ENCODE data around the gene ELL3. TPM values are rescaled to one million over a fixed set of nuclear protein-coding genes. Genes with fewer than 3 reads are reported as not detected.
"Not testable (repeated sequence)": the region's sequence is repeated elsewhere in the genome, so short reads cannot be mapped to it uniquely, and the experiment has no call there.

ELL3 gene
- polyA plus RNA-seq, 4 donors = 27.9 to 85.7 (median 37.3) TPM

GRCh38 chr15:43808435-43808950 is 31.7 kb upstream of the ELL3 start:
- 54 to 67% (median 66%) methylated on average over 5 of the region's 5 CpGs for WGBS, 3 donors
- Histone ChIP-seq H3K4me3 (ENCODE audit: low read depth in 1 of 3, low read length in 3 of 3) (no peak overlapping the region), H3K4me1 (ENCODE audit: control insufficient read depth in 3 of 3, insufficient read depth in 2 of 3, low read depth in 1 of 3, low read length in 2 of 3) (no peaks in the 10 kb centered on the region), H3K27ac (ENCODE audit: low read depth in 1 of 3, low read length in 2 of 3) (no peak overlapping the region), H3K27me3 (ENCODE audit: control insufficient read depth in 3 of 3, insufficient read depth in 3 of 3, low read length in 3 of 3) (no peaks in the 10 kb centered on the region), H3K9me3 (ENCODE audit: control insufficient read depth in 2 of 2, insufficient read depth in 1 of 2, low read depth in 1 of 2, low read length in 1 of 2) (no peaks in the 10 kb centered on the region), H3K36me3 (ENCODE audit: control insufficient read depth in 3 of 3, insufficient read depth in 2 of 3, low read depth in 1 of 3, low read length in 3 of 3) (peaks cover 16 to 67% (median 24%) of the 10 kb centered on the region in 3 donors)
- DNase-seq (no peak), FAIRE-seq (no peak)

- not testable (repeated sequence) for H3K4me3 ChIP-seq (ENCODE audit: low read depth in 1 of 3, low read length in 3 of 3); FAIRE-seq; DNase-seq; H3K27me3 ChIP-seq (ENCODE audit: control insufficient read depth in 3 of 3, insufficient read depth in 3 of 3, low read length in 3 of 3); H3K27ac ChIP-seq (ENCODE audit: low read depth in 1 of 3, low read length in 2 of 3); H3K9me3 ChIP-seq (ENCODE audit: control insufficient read depth in 2 of 2, insufficient read depth in 1 of 2, low read depth in 1 of 2, low read length in 1 of 2)
- WGBS, 3 donors = 94 to 96% (median 96%) methylated on average over 7 of the region's 7 CpGs
- Histone ChIP-seq H3K36me3 (ENCODE audit: control insufficient read depth in 3 of 3, insufficient read depth in 2 of 3, low read depth in 1 of 3, low read length in 3 of 3) (peaks cover 6 to 60% (median 14%) of the 10 kb centered on the region in 3 donors), H3K4me1 (ENCODE audit: control insufficient read depth in 3 of 3, insufficient read depth in 2 of 3, low read depth in 1 of 3, low read length in 2 of 3) (peaks cover 0 to 21% (median 2%) of the 10 kb centered on the region in 3 donors)
Observed at GRCh38 chr15:43802676-43803075, 25.9 kb upstream of the ELL3 start.

- H3K4me3 ChIP-seq (ENCODE audit: low read depth in 1 of 3, low read length in 3 of 3) = peak within 1 kb of the TSS; percentile 69 to 90 (median 71)
- DNase-seq (peak; percentile 92 to 95), FAIRE-seq (no peak)
- no peaks in the 10 kb centered on the region for H3K27me3 ChIP-seq (ENCODE audit: control insufficient read depth in 3 of 3, insufficient read depth in 3 of 3, low read length in 3 of 3)
- H3K27ac ChIP-seq (ENCODE audit: low read depth in 1 of 3, low read length in 2 of 3) = peak within 1 kb of the TSS; percentile 38 to 95 (median 85)
- 7 to 9% (median 8%) methylated on average over 44 of the region's 44 CpGs for WGBS, 3 donors
- H3K4me1 ChIP-seq (ENCODE audit: control insufficient read depth in 3 of 3, insufficient read depth in 2 of 3, low read depth in 1 of 3, low read length in 2 of 3) = peaks cover 0 to 22% (median 2%) of the 10 kb centered on the region in 3 donors
- H3K9me3 ChIP-seq (ENCODE audit: control insufficient read depth in 2 of 2, insufficient read depth in 1 of 2, low read depth in 1 of 2, low read length in 1 of 2) = peaks cover 0 to 6% of the 10 kb centered on the region in 2 donors
- peaks cover 4 to 51% (median 7%) of the 10 kb centered on the region in 3 donors for H3K36me3 ChIP-seq (ENCODE audit: control insufficient read depth in 3 of 3, insufficient read depth in 2 of 3, low read depth in 1 of 3, low read length in 3 of 3)
Observed at GRCh38 chr15:43800286-43801141, 23.7 kb upstream of the ELL3 start, which contains the start of gene HYPK. HYPK (plus strand) TSS chr15:43800599; CDS start chr15:43800623, 24 bp downstream.

- no peaks in the 10 kb centered on the region for H3K27me3 ChIP-seq (ENCODE audit: control insufficient read depth in 3 of 3, insufficient read depth in 3 of 3, low read length in 3 of 3)
- peak within 1 kb of the TSS; percentile 69 to 90 (median 71) for H3K4me3 ChIP-seq (ENCODE audit: low read depth in 1 of 3, low read length in 3 of 3)
- DNase-seq (no peak), FAIRE-seq (no peak)
- H3K27ac ChIP-seq (ENCODE audit: low read depth in 1 of 3, low read length in 2 of 3) = peak within 1 kb of the TSS; percentile 38 to 95 (median 85)
- peaks cover 2 to 27% (median 2%) of the 10 kb centered on the region in 3 donors for H3K4me1 ChIP-seq (ENCODE audit: control insufficient read depth in 3 of 3, insufficient read depth in 2 of 3, low read depth in 1 of 3, low read length in 2 of 3)
- peaks cover 0 to 6% of the 10 kb centered on the region in 2 donors for H3K9me3 ChIP-seq (ENCODE audit: control insufficient read depth in 2 of 2, insufficient read depth in 1 of 2, low read depth in 1 of 2, low read length in 1 of 2)
- H3K36me3 ChIP-seq (ENCODE audit: control insufficient read depth in 3 of 3, insufficient read depth in 2 of 3, low read depth in 1 of 3, low read length in 3 of 3) = peaks cover 4 to 52% (median 7%) of the 10 kb centered on the region in 3 donors
- 94 to 97% (median 97%) methylated on average over 8 of the region's 8 CpGs for WGBS, 3 donors
Observed at GRCh38 chr15:43799945-43800285, 23.1 kb upstream of the ELL3 start, which contains the start of gene SERINC4. SERINC4 (minus strand) TSS chr15:43800220; CDS start chr15:43799986, 234 bp downstream.

DNA sequence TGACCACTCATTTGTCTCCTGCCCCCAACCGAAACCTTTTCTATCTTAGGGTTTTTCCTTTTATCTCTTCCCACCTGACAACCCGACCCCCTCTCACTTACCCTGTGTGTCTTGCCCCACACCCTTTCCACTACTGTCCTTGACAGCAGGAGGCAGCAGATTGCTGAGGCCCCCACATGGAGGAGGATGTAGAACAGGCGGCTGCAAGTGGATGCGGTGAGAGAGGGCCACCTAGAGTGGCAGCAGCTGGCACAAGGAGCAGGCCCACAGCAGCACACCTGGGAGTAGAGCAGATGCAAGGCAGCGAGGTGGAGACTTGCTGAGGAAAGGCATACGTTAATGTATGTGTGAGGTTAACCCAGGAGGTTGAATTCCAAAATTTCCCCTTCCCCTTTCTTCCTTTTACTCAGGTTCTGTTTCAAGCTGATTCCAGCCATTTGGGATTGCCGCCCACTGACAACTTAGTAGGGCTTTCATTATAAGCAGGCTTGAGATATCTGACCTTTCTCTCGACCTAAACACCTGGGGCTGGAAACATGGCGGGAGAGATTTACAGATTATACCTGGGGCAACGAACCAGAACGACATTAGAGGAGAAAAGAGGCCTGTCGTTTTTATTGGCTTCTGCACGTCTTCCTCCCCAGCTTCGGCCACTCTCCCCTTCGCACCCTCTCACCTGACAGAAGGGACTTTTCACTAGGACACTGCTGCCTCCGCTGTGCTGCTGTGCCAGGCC is 22.6 kb upstream of the ELL3 start:
- H3K9me3 ChIP-seq (ENCODE audit: control insufficient read depth in 2 of 2, insufficient read depth in 1 of 2, low read depth in 1 of 2, low read length in 1 of 2) = peaks cover 0 to 6% of the 10 kb centered on the region in 2 donors
- DNase-seq (peak in 1 of 2 donors; percentile 11), FAIRE-seq (no peak)
- WGBS, 3 donors = 85 to 88% (median 86%) methylated on average over 16 of the region's 16 CpGs
- H3K4me3 ChIP-seq (ENCODE audit: low read depth in 1 of 3, low read length in 3 of 3) = no peak overlapping the region
- no peaks in the 10 kb centered on the region for H3K27me3 ChIP-seq (ENCODE audit: control insufficient read depth in 3 of 3, insufficient read depth in 3 of 3, low read length in 3 of 3)
- peaks cover 4 to 56% (median 5%) of the 10 kb centered on the region in 3 donors for H3K36me3 ChIP-seq (ENCODE audit: control insufficient read depth in 3 of 3, insufficient read depth in 2 of 3, low read depth in 1 of 3, low read length in 3 of 3)
- H3K4me1 ChIP-seq (ENCODE audit: control insufficient read depth in 3 of 3, insufficient read depth in 2 of 3, low read depth in 1 of 3, low read length in 2 of 3) = peaks cover 2 to 32% (median 5%) of the 10 kb centered on the region in 3 donors
- H3K27ac ChIP-seq (ENCODE audit: low read depth in 1 of 3, low read length in 2 of 3) = peak overlapping the region; percentile 38 to 95 (median 85)

DNA sequence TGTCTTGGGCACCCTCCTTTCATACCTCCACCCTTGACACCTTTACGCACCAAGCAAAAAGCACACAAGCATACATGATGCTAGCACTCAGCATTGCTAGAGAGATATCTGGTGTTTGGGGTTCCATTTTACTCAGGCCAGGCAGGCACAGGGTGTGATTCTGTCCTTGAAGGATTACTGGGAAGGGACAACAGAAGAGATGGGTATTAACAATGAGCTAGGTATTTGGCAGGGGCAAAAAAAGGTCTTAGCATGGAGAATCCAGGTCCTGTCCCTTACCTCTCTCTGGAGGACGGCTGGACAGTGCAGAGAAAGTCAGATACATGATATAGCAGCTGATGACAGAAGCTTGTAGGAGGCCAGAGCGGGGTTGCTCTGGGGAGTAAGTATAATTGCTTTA is 19.8 kb upstream of the ELL3 start:
- Histone ChIP-seq H3K4me3 (ENCODE audit: low read depth in 1 of 3, low read length in 3 of 3) (no peak overlapping the region), H3K36me3 (ENCODE audit: control insufficient read depth in 3 of 3, insufficient read depth in 2 of 3, low read depth in 1 of 3, low read length in 3 of 3) (peaks cover 4 to 56% (median 6%) of the 10 kb centered on the region in 3 donors), H3K9me3 (ENCODE audit: control insufficient read depth in 2 of 2, insufficient read depth in 1 of 2, low read depth in 1 of 2, low read length in 1 of 2) (peaks cover 0 to 8% of the 10 kb centered on the region in 2 donors), H3K27ac (ENCODE audit: low read depth in 1 of 3, low read length in 2 of 3) (peak overlapping the region in 1 of 3 donors; percentile 3), H3K4me1 (ENCODE audit: control insufficient read depth in 3 of 3, insufficient read depth in 2 of 3, low read depth in 1 of 3, low read length in 2 of 3) (peaks cover 7 to 48% (median 16%) of the 10 kb centered on the region in 3 donors), H3K27me3 (ENCODE audit: control insufficient read depth in 3 of 3, insufficient read depth in 3 of 3, low read length in 3 of 3) (no peaks in the 10 kb centered on the region)
- DNase-seq (no peak), FAIRE-seq (no peak)
- WGBS, 3 donors = 92 to 97% (median 93%) methylated on average over 3 of the region's 3 CpGs

DNA sequence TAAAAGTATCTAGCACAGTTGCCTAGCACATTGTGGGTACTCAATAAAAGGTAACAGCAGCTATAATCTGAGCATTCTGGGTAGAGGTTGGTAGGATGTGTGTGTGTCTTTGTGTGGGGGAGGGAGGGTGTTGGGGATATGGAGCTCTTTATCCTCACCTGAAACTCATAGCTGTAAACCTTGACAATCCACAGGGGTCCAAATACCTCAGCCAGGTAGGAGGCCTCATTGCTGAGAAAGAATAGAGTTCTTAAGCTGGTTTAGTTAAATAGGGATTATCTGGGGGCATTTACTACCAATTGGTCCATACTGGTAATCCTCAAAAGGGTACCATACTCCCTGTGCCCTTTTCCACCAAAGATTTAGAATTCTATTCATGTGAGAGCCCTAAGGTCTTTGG is 19.2 kb upstream of the ELL3 start:
- Histone ChIP-seq H3K9me3 (ENCODE audit: control insufficient read depth in 2 of 2, insufficient read depth in 1 of 2, low read depth in 1 of 2, low read length in 1 of 2) (peaks cover 0 to 8% of the 10 kb centered on the region in 2 donors), H3K4me3 (ENCODE audit: low read depth in 1 of 3, low read length in 3 of 3) (no peak overlapping the region), H3K4me1 (ENCODE audit: control insufficient read depth in 3 of 3, insufficient read depth in 2 of 3, low read depth in 1 of 3, low read length in 2 of 3) (peaks cover 7 to 51% (median 16%) of the 10 kb centered on the region in 3 donors), H3K27me3 (ENCODE audit: control insufficient read depth in 3 of 3, insufficient read depth in 3 of 3, low read length in 3 of 3) (no peaks in the 10 kb centered on the region), H3K27ac (ENCODE audit: low read depth in 1 of 3, low read length in 2 of 3) (no peak overlapping the region), H3K36me3 (ENCODE audit: control insufficient read depth in 3 of 3, insufficient read depth in 2 of 3, low read depth in 1 of 3, low read length in 3 of 3) (peaks cover 4 to 55% (median 6%) of the 10 kb centered on the region in 3 donors)
- DNase-seq (no peak), FAIRE-seq (no peak)

- Histone ChIP-seq H3K36me3 (ENCODE audit: control insufficient read depth in 3 of 3, insufficient read depth in 2 of 3, low read depth in 1 of 3, low read length in 3 of 3) (peaks cover 4 to 54% (median 6%) of the 10 kb centered on the region in 3 donors), H3K4me1 (ENCODE audit: control insufficient read depth in 3 of 3, insufficient read depth in 2 of 3, low read depth in 1 of 3, low read length in 2 of 3) (peaks cover 7 to 50% (median 16%) of the 10 kb centered on the region in 3 donors), H3K27ac (ENCODE audit: low read depth in 1 of 3, low read length in 2 of 3) (peak overlapping the region in 1 of 3 donors; percentile 7)
Observed at GRCh38 chr15:43795197-43795596, 18.4 kb upstream of the ELL3 start.

More at GRCh38 chr15:43795197-43795596, 18.4 kb upstream of the ELL3 start:
- 85 to 96% (median 92%) methylated on average over 2 of the region's 2 CpGs for WGBS, 3 donors
- FAIRE-seq = no peak
- Histone ChIP-seq H3K9me3 (ENCODE audit: control insufficient read depth in 2 of 2, insufficient read depth in 1 of 2, low read depth in 1 of 2, low read length in 1 of 2) (peaks cover 0 to 7% of the 10 kb centered on the region in 2 donors), H3K4me3 (ENCODE audit: low read depth in 1 of 3, low read length in 3 of 3) (no peak overlapping the region), H3K27me3 (ENCODE audit: control insufficient read depth in 3 of 3, insufficient read depth in 3 of 3, low read length in 3 of 3) (no peaks in the 10 kb centered on the region)
- no peak for DNase-seq
